ENCODE measurements around the gene RPS4Y2.

RPS4Y2 gene

GRCh38 chrY:20755808-20756207, at the start of gene RPS4Y2:
Gene RPS4Y2, plus strand, starts transcription at chrY:20756108. Its CDS starts 56 bp downstream, at chrY:20756164.
- H3K27ac ChIP-seq (ENCODE audit: poor library complexity, severe bottlenecking), result no peak within 1 kb of the TSS
- H3K4me1 ChIP-seq (ENCODE audit: insufficient read depth, poor library complexity, severe bottlenecking), result no peaks in the 10 kb centered on the region
- H3K27me3 ChIP-seq (ENCODE audit: insufficient read depth, poor library complexity, severe bottlenecking), result no peaks in the 10 kb centered on the region
- TF ChIP-seq, protein P1, sequence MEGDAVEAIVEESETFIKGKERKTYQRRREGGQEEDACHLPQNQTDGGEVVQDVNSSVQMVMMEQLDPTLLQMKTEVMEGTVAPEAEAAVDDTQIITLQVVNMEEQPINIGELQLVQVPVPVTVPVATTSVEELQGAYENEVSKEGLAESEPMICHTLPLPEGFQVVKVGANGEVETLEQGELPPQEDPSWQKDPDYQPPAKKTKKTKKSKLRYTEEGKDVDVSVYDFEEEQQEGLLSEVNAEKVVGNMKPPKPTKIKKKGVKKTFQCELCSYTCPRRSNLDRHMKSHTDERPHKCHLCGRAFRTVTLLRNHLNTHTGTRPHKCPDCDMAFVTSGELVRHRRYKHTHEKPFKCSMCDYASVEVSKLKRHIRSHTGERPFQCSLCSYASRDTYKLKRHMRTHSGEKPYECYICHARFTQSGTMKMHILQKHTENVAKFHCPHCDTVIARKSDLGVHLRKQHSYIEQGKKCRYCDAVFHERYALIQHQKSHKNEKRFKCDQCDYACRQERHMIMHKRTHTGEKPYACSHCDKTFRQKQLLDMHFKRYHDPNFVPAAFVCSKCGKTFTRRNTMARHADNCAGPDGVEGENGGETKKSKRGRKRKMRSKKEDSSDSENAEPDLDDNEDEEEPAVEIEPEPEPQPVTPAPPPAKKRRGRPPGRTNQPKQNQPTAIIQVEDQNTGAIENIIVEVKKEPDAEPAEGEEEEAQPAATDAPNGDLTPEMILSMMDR (IDR thresholded peaks at IDR 0.05; ENCODE audit: poor library complexity, severe bottlenecking), result no peak
- H3K36me3 ChIP-seq (ENCODE audit: low read depth), result no peaks in the 10 kb centered on the region
- ATAC-seq (ENCODE audit: low read depth) (no peak), DNase-seq (ENCODE audit: low spot score) (no peak)
- no peaks in the 10 kb centered on the region for H3K9me3 ChIP-seq (ENCODE audit: severe bottlenecking)
- H3K4me3 ChIP-seq (ENCODE audit: severe bottlenecking), result no peak within 1 kb of the TSS

DNA sequence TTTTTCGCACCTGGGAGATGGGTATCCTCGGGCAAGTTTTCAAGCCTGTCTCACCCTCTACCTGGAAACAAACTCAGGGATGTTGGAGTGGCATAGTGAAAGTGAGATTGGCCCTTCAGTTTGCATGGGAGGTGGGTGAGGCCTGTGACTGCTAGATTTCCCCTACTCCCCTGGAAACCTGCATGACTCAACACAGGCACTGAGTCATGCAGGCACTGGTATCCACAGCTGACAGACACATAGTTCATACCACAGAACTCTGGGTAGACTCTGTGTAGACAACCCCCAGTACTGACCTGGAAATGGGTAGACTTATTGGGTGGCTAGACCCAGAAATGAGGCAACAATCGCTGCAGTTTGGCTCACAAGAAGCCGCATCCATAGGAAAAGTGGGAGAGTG, 41.5 kb upstream of the RPS4Y2 start:
- H3K36me3 ChIP-seq (ENCODE audit: low read depth), result no peaks in the 10 kb centered on the region
- no peak overlapping the region for H3K4me3 ChIP-seq (ENCODE audit: severe bottlenecking)
- no peak for DNase-seq (ENCODE audit: low spot score)
- no peak overlapping the region for H3K27ac ChIP-seq (ENCODE audit: poor library complexity, severe bottlenecking)
- no peaks in the 10 kb centered on the region for H3K9me3 ChIP-seq (ENCODE audit: severe bottlenecking)
- H3K4me1 ChIP-seq (ENCODE audit: insufficient read depth, poor library complexity, severe bottlenecking), result no peaks in the 10 kb centered on the region
- TF ChIP-seq, protein P1 (IDR thresholded peaks at IDR 0.05; ENCODE audit: poor library complexity, severe bottlenecking), result no peak
- peak; percentile 98 for ATAC-seq (ENCODE audit: low read depth)
- no peaks in the 10 kb centered on the region for H3K27me3 ChIP-seq (ENCODE audit: insufficient read depth, poor library complexity, severe bottlenecking)

DNA sequence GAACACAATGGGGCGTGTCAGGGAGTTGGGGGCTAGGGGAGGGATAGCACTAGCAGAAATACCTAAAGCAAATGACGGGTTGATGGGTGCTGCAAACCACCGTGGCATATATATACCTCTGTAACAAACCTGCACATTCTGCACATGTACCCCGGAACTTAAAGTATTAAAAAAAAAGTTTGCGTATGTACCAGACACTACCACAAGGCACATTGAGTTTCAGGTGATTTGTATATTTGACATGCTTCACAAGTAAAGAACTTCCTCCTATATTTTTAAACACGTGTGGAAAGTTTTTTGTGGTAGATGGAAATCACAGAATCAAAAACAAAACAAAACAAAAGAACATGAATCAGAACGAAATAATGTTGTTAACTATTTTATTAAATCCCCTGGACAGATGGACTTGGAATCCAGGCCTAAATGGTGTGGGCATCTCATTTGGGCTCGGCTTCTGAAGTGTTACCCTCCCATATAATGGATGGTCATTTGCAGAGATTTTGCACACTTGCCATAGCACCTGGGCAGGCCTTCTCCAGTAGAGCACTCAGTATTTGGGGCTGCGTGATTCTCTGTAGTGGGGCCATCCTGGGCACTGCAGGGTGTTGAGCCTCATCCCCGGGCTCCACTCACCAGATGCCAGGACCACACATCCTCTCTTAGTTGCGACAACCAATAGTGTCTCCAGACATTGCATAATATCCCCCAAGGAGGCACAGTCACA, 29.6 kb upstream of the RPS4Y2 start:
- no peaks in the 10 kb centered on the region for H3K9me3 ChIP-seq (ENCODE audit: severe bottlenecking)
- no peak overlapping the region for H3K27ac ChIP-seq (ENCODE audit: poor library complexity, severe bottlenecking)
- no peak for ATAC-seq (ENCODE audit: low read depth)
- DNase-seq (ENCODE audit: low spot score), result no peak
- H3K4me1 ChIP-seq (ENCODE audit: insufficient read depth, poor library complexity, severe bottlenecking), result no peaks in the 10 kb centered on the region
- H3K36me3 ChIP-seq (ENCODE audit: low read depth), result no peaks in the 10 kb centered on the region
- H3K27me3 ChIP-seq (ENCODE audit: insufficient read depth, poor library complexity, severe bottlenecking), result no peaks in the 10 kb centered on the region
- H3K4me3 ChIP-seq (ENCODE audit: severe bottlenecking), result no peak overlapping the region
- TF ChIP-seq, protein P1 (IDR thresholded peaks at IDR 0.05; ENCODE audit: poor library complexity, severe bottlenecking), result no peak

DNA sequence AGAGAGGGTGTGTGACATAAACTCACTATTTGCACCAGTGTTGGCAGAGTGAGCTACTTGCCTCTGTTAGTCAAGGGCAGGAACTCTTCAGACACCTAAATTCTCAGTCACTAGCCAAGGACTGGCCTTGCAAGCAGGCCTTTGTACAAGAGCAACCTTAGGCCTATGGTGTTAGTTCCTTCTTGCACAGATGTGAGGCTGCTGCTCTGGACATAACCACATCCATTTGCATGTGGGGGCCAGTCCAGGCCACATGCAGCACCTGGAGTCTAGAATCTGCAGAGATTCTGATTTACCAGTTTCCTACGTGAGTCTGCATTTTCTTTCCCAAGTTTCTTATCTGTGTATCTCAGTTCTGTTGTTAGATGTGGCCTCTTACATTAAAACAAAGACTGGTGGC, 20.7 kb upstream of the RPS4Y2 start:
- Histone ChIP-seq H3K36me3 (ENCODE audit: low read depth) (no peaks in the 10 kb centered on the region), H3K9me3 (ENCODE audit: severe bottlenecking) (no peaks in the 10 kb centered on the region), H3K27me3 (ENCODE audit: insufficient read depth, poor library complexity, severe bottlenecking) (no peaks in the 10 kb centered on the region), H3K4me1 (ENCODE audit: insufficient read depth, poor library complexity, severe bottlenecking) (no peaks in the 10 kb centered on the region), H3K4me3 (ENCODE audit: severe bottlenecking) (no peak overlapping the region), H3K27ac (ENCODE audit: poor library complexity, severe bottlenecking) (no peak overlapping the region)
- DNase-seq (ENCODE audit: low spot score) (no peak), ATAC-seq (ENCODE audit: low read depth) (no peak)
- TF ChIP-seq, protein P1 (IDR thresholded peaks at IDR 0.05; ENCODE audit: poor library complexity, severe bottlenecking), result no peak

DNA sequence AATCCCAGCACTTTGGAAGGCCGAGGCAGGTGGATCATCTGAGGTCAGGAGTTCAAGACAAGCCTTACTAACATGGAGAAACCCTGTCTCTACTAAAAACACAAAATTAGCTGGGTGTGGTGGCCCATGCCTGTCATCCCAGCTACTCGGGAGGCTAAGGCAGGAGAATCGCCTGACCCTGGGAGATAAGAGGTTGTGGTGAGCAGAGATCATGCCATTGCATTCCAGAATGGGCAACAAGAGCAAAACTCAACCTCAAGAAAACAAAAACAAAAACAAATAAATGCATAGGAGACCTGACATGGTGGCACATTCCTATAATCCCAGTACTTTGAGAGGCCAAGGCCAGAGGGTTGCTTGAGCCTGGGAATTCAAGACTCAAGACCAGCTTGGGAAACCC, 16.1 kb upstream of the RPS4Y2 start:
- H3K9me3 ChIP-seq (ENCODE audit: severe bottlenecking), result no peaks in the 10 kb centered on the region
- no peaks in the 10 kb centered on the region for H3K4me1 ChIP-seq (ENCODE audit: insufficient read depth, poor library complexity, severe bottlenecking)
- H3K27me3 ChIP-seq (ENCODE audit: insufficient read depth, poor library complexity, severe bottlenecking), result no peaks in the 10 kb centered on the region
- H3K4me3 ChIP-seq (ENCODE audit: severe bottlenecking), result no peak overlapping the region
- TF ChIP-seq, protein P1 (IDR thresholded peaks at IDR 0.05; ENCODE audit: poor library complexity, severe bottlenecking), result no peak
- ATAC-seq (ENCODE audit: low read depth) (no peak), DNase-seq (ENCODE audit: low spot score) (no peak)
- no peaks in the 10 kb centered on the region for H3K36me3 ChIP-seq (ENCODE audit: low read depth)
- H3K27ac ChIP-seq (ENCODE audit: poor library complexity, severe bottlenecking), result no peak overlapping the region
